ENCODE results near the gene CDYL.

Gene CDYL

GRCh38 chr6:4964675-4965561 lies 188.7 kb downstream of the CDYL start:
- DNase-seq (ENCODE audit: low read depth in 2 of 2), result no peak

- no peak for DNase-seq (ENCODE audit: low read depth in 2 of 2)
Measured at GRCh38 chr6:4965562-4966389, 189.6 kb downstream of the CDYL start.

- no peak for DNase-seq (ENCODE audit: low read depth in 2 of 2)
Measured at GRCh38 chr6:4967301-4968030, 191.3 kb downstream of the CDYL start.

- no peak for DNase-seq (ENCODE audit: low read depth in 2 of 2)
Measured at GRCh38 chr6:4969609-4970285, 193.5 kb downstream of the CDYL start.

- no peak for DNase-seq (ENCODE audit: low read depth in 2 of 2)
Measured at GRCh38 chr6:4970739-4971395, 194.7 kb downstream of the CDYL start.

GRCh38 chr6:4971851-4972250 lies 195.6 kb downstream of the CDYL start:
- DNase-seq (ENCODE audit: low read depth in 2 of 2), result no peak

- no peak for DNase-seq (ENCODE audit: low read depth in 2 of 2)
Measured at GRCh38 chr6:4972438-4972837, 196.2 kb downstream of the CDYL start.

GRCh38 chr6:4973415-4973814 lies 197.2 kb downstream of the CDYL start:
- DNase-seq (ENCODE audit: low read depth in 2 of 2), result no peak

GRCh38 chr6:4973982-4974745 lies 198.0 kb downstream of the CDYL start:
- no peak for DNase-seq (ENCODE audit: low read depth in 2 of 2)

- DNase-seq (ENCODE audit: low read depth in 2 of 2), result no peak
Measured at GRCh38 chr6:4974962-4975361, 198.8 kb downstream of the CDYL start.

GRCh38 chr6:4975506-4975905 lies 199.3 kb downstream of the CDYL start:
- no peak for DNase-seq (ENCODE audit: low read depth in 2 of 2)

GRCh38 chr6:4977468-4977867 lies 201.3 kb downstream of the CDYL start:
- DNase-seq (ENCODE audit: low read depth in 2 of 2), result no peak

- no peak for DNase-seq (ENCODE audit: low read depth in 2 of 2)
Measured at GRCh38 chr6:4979426-4979825, 203.2 kb downstream of the CDYL start.

- DNase-seq (ENCODE audit: low read depth in 2 of 2), result no peak
Measured at GRCh38 chr6:4981761-4982160, 205.6 kb downstream of the CDYL start.

- DNase-seq (ENCODE audit: low read depth in 2 of 2), result no peak
Measured at GRCh38 chr6:4983322-4983721, 207.1 kb downstream of the CDYL start.

GRCh38 chr6:4986999-4987398 lies 210.8 kb downstream of the CDYL start:
- no peak for DNase-seq (ENCODE audit: low read depth in 2 of 2)

GRCh38 chr6:4987432-4987831 lies 211.2 kb downstream of the CDYL start:
- no peak for DNase-seq (ENCODE audit: low read depth in 2 of 2)

GRCh38 chr6:4994741-4995140 lies 218.5 kb downstream of the CDYL start:
- DNase-seq (ENCODE audit: low read depth in 2 of 2), result no peak

GRCh38 chr6:4997862-4998261 lies 221.7 kb downstream of the CDYL start:
- no peak for DNase-seq (ENCODE audit: low read depth in 2 of 2)

GRCh38 chr6:4999586-4999985 lies 223.4 kb downstream of the CDYL start:
- no peak for DNase-seq (ENCODE audit: low read depth in 2 of 2)
